HepG2 (cell line): ENCODE measurements around the gene SLC12A5. TPM values are rescaled to one million over a fixed set of nuclear protein-coding genes. Genes with fewer than 3 reads are reported as not detected.

Experiments
- ATAC-seq: fragments of 200-7000 bp; cut with Tn5 transposase; 3 replicates; pipeline ENCODE4 v1.9.1; 2020; ENCODE audit warnings: mild to moderate bottlenecking, moderate library complexity
- BruUV-seq: library from RNA; stranded (reverse); fragments of 400-500 nt; replicated peaks from 2 replicates; lab custom pipeline; 2021; lab: Mats Ljungman, UMichigan
- CTCF ChIA-PET: fragments of 300-600 bp; formaldehyde crosslinking; extraction: SDS; loops from one replicate; lab custom pipeline; 2021; ENCODE audit warnings: low total read pairs, inconsistent platforms, low intra/inter-chr PET ratio; lab: Yijun Ruan, JAX
- POLR2A ChIA-PET: fragments of 350-600 bp; sonication (Branson Sonifier 250); formaldehyde crosslinking; loops from one replicate; lab custom pipeline; 2020; ENCODE audit warnings: antibody characterized with exemption, inconsistent platforms; lab: Yijun Ruan, JAX
- DNase-seq: peaks from one replicate; pipeline ENCODE4 v3.0.0-alpha.2; 2015; ENCODE audit warnings: low spot score
- FAIRE-seq: peaks from 3 replicates; lab custom pipeline; 2011; peaks lifted over from hg19 to GRCh38; lab: Jason Lieb, UNC
- H2AFZ ChIP-seq: one replicate; pipeline ENCODE4 v1.6.1; 2011; ENCODE audit warnings: low read length, inconsistent platforms
- H3K27ac ChIP-seq: fragments of 300-600 bp; 3 replicates; pipeline ENCODE4 v1.8.0; 2011; ENCODE audit warnings: mixed run types, mild to moderate bottlenecking, mixed read lengths, low read length, inconsistent platforms; ENCODE audit not compliant: insufficient read depth; ENCODE audit errors: extremely low read length
- H3K27me3 ChIP-seq, 2 experiments: fragments of 200-600 bp in 1 of 2; 2 replicates in 1 of 2; 3 replicates in 1 of 2; pipeline versions ENCODE4 v1.6.0 to v1.8.0; 2011; ENCODE audit warnings: low read length in 2 of 2, mild to moderate bottlenecking in 2 of 2, moderate library complexity in 2 of 2, inconsistent platforms in 1 of 2; ENCODE audit not compliant: insufficient read depth in 2 of 2, control insufficient read depth in 1 of 2
- H3K36me3 ChIP-seq, 2 experiments: fragments of 200-600 bp in 1 of 2; replicated peaks in 1 of 2; 2 replicates in 1 of 2; 3 replicates in 1 of 2; pipeline versions ENCODE4 v1.5.1 to v1.8.0; 2011; ENCODE audit warnings: low read length in 2 of 2, inconsistent platforms in 1 of 2; ENCODE audit not compliant: insufficient read depth in 2 of 2, control insufficient read depth in 1 of 2
- H3K4me1 ChIP-seq: 2 replicates; pipeline ENCODE4 v1.5.1; 2012; ENCODE audit warnings: low read length, inconsistent platforms; ENCODE audit not compliant: insufficient read depth
- H3K4me2 ChIP-seq: 2 replicates; pipeline ENCODE4 v1.6.0; 2011; ENCODE audit warnings: low read depth, low read length, inconsistent platforms
- H3K4me3 ChIP-seq, 3 experiments: fragments of 200-600 bp in 1 of 3; sonication (generic), shearing (Covaris generic) in 1 of 3; replicated peaks in 1 of 3; 2 replicates each; pipeline ENCODE4 v1.5.1; 2011 to 2016; ENCODE audit warnings: low read length in 3 of 3, inconsistent platforms in 2 of 3, low read depth in 2 of 3, mild to moderate bottlenecking in 2 of 3, control low read depth in 1 of 3, mixed read lengths in 1 of 3; ENCODE audit not compliant: insufficient read depth in 1 of 3
- H3K79me2 ChIP-seq: one replicate; pipeline ENCODE4 v1.6.1; 2011; ENCODE audit warnings: low read length, inconsistent platforms; ENCODE audit not compliant: insufficient read depth
- H3K9ac ChIP-seq: 2 replicates; pipeline ENCODE4 v1.6.0; 2011; ENCODE audit warnings: mild to moderate bottlenecking, low read depth, low read length, inconsistent platforms; ENCODE audit not compliant: insufficient read depth
- H3K9me3 ChIP-seq: 2 replicates; pipeline ENCODE4 v1.5.1; 2012; ENCODE audit warnings: mild to moderate bottlenecking, low read length
- H4K20me1 ChIP-seq: 2 replicates; pipeline ENCODE4 v1.6.0; 2011; ENCODE audit warnings: inconsistent platforms, mild to moderate bottlenecking, low read length, moderate library complexity; ENCODE audit not compliant: insufficient read depth
- GTF3A ChIP-seq: sonication (generic); formaldehyde crosslinking; conservative IDR thresholded peaks from 2 replicates; pipeline ENCODE4 v1.4.0; 2020; ENCODE audit warnings: mild to moderate bottlenecking, missing genetic modification reagents
- HNRNPLL ChIP-seq: fragments of 200-400 bp; formaldehyde crosslinking; IDR thresholded peaks from 2 replicates; pipeline ENCODE4 v1.6.1; 2017; ENCODE audit warnings: mild to moderate bottlenecking, low read depth, low read length; ENCODE audit not compliant: poor library complexity, severe bottlenecking
- HOXA3 ChIP-seq: sonication (generic); formaldehyde crosslinking; IDR thresholded peaks from 2 replicates; pipeline ENCODE4 v1.5.0; 2020; ENCODE audit warnings: missing genetic modification reagents
- MTA3 ChIP-seq: sonication (generic); formaldehyde crosslinking; IDR thresholded peaks from 2 replicates; pipeline ENCODE4 v1.4.0; 2020; ENCODE audit warnings: missing genetic modification reagents
- MTF1 ChIP-seq: sonication (generic); formaldehyde crosslinking; IDR thresholded peaks from 2 replicates; pipeline ENCODE4 v1.5.0; 2020; ENCODE audit warnings: missing genetic modification reagents
- PHB2 ChIP-seq: fragments of 450-650 bp; IDR thresholded peaks from 2 replicates; pipeline ENCODE4 v1.6.1; 2018; ENCODE audit not compliant: partially characterized antibody
- SALL2 ChIP-seq: sonication (generic); formaldehyde crosslinking; IDR thresholded peaks from 2 replicates; pipeline ENCODE4 v1.8.1; 2023; ENCODE audit warnings: mild to moderate bottlenecking, missing genetic modification reagents, inconsistent platforms
- ZNF414 ChIP-seq: sonication (generic); formaldehyde crosslinking; IDR thresholded peaks from 2 replicates; pipeline ENCODE4 v1.5.0; 2020; ENCODE audit warnings: missing genetic modification reagents
- ZNF615 ChIP-seq: sonication (generic); formaldehyde crosslinking; IDR thresholded peaks from 2 replicates; pipeline ENCODE4 v1.5.0; 2020; ENCODE audit warnings: mild to moderate bottlenecking, missing genetic modification reagents, borderline replicate concordance
- ZNF839 ChIP-seq: sonication (generic); formaldehyde crosslinking; IDR thresholded peaks from 2 replicates; pipeline ENCODE4 v1.4.0; 2020; ENCODE audit warnings: missing genetic modification reagents, mild to moderate bottlenecking, borderline replicate concordance
- ZNF883 ChIP-seq: sonication (generic); formaldehyde crosslinking; IDR thresholded peaks from 2 replicates; pipeline ENCODE4 v1.5.1; 2020; ENCODE audit warnings: mild to moderate bottlenecking, missing genetic modification reagents; ENCODE audit errors: not compliant biosample characterization
- WGBS: methylation state at CpG from one replicate; pipeline ENCODE4 v1.1.6; 2017; ENCODE audit warnings: low lambda C conversion rate; 5-methylcytosine and 5-hydroxymethylcytosine counted together
- in situ Hi-C: cut with HindIII; loops from 2 replicates; pipeline ENCODE4 v1.10.0; 2017; ENCODE audit warnings: low pct_unique_long_range_greater_than_20kb; ENCODE audit not compliant: extremely low pct_ligation_motif_present
- intact Hi-C: fragments of 100-400 bp; cut with micrococcal nuclease; formaldehyde crosslinking; loops from one replicate; pipeline ENCODE4 v1.10.0; 2022; ENCODE audit not compliant: unreplicated experiment
- polyA plus RNA-seq, 8 experiments: library from polyadenylated mRNA; depleted of rRNA in 3 of 8; stranded (reverse) in 7 of 8; unstranded in 1 of 8; fragments of >200 nt; fragmentation: Illumina TruSeq in 4 of 8; extraction: Trizol in 4 of 8; gene quantifications; 2 replicates each; pipeline versions ENCODE4 v1.2.1 to v1.2.3, GENCODE V29; 2011 to 2016; ENCODE audit warnings: low read depth in 4 of 8, missing spikeins in 1 of 8, mixed read lengths in 1 of 8; ENCODE audit not compliant: insufficient read depth in 1 of 8
- total RNA-seq, 5 experiments: library from RNA; depleted of rRNA; stranded (reverse); fragments of >200 nt; fragmentation: Illumina TruSeq; extraction: Trizol; gene quantifications; 2 replicates each; pipeline ENCODE4 v1.2.3, GENCODE V29; 2016; ENCODE audit warnings: low read depth in 1 of 5
- TF ChIP-seq, protein P1 (sequence below): sonication (generic); formaldehyde crosslinking; conservative IDR thresholded peaks from 2 replicates; pipeline ENCODE4 v1.5.0; 2020; ENCODE audit warnings: missing genetic modification reagents
- TF ChIP-seq, protein P2 (sequence below): sonication (generic); formaldehyde crosslinking; IDR thresholded peaks from 2 replicates; pipeline ENCODE4 v1.5.0; 2020; ENCODE audit warnings: missing genetic modification reagents, mild to moderate bottlenecking, borderline replicate concordance
- TF ChIP-seq, protein P3 (sequence below), 2 experiments: sonication (generic) in 1 of 2; formaldehyde crosslinking in 1 of 2; IDR thresholded peaks; 2 replicates each; pipeline versions ENCODE4 v1.5.1 to v1.6.1; 2011 to 2020; ENCODE audit warnings: borderline replicate concordance in 1 of 2, low read depth in 1 of 2, low read length in 1 of 2, mild to moderate bottlenecking in 1 of 2, missing genetic modification reagents in 1 of 2, moderate library complexity in 1 of 2
- TF ChIP-seq, protein P4 (sequence below): IDR thresholded peaks from 2 replicates; pipeline ENCODE4 v1.6.1; 2016; ENCODE audit warnings: control low read depth

SLC12A5 gene
- total and polyA plus RNA-seq, 2 of the 13 experiments (the other 11 are each of a cell fraction or from before 2014, with no cell fraction given) = 4.3 to 5.4 TPM

- DNase-seq (no peak), ATAC-seq (peak; percentile 92), FAIRE-seq (no peak)
- 0 out of 2 replicates have a peak, but pooled peaks cover 11% of the 10 kb centered on the region for H3K4me1 ChIP-seq
- peak overlapping the region; percentile 62 for H3K4me2 ChIP-seq
- no peaks in the 10 kb centered on the region for H4K20me1 ChIP-seq
- no peak overlapping the region for H2AFZ ChIP-seq
- POLR2A ChIA-PET = no interaction called here
- H3K36me3 ChIP-seq = no peaks in the 10 kb centered on the region
- WGBS = 38% methylated on average over 38 of the region's 48 CpGs
- H3K9ac ChIP-seq = no peak overlapping the region
- intact Hi-C loops (no loop called here), in situ Hi-C loops (no loop called here)
- no TSS peak for BruUV-seq
- no peak overlapping the region for H3K27ac ChIP-seq
- CTCF ChIA-PET = no interaction called here
- H3K9me3 ChIP-seq = no peaks in the 10 kb centered on the region; the same call in 1 of the 2 replicates
- no peaks in the 10 kb centered on the region for H3K79me2 ChIP-seq
- H3K27me3 ChIP-seq = peaks cover 2 to 44% of the 10 kb centered on the region in 2 experiments; a peak in 4 of 5 replicates
- H3K4me3 ChIP-seq = peak overlapping the region in 1 of 3 experiments; percentile 39; a peak in 1 of 6 replicates
- TF ChIP-seq MTA3 (CRISPR knock-in tag) (no peak), ZNF414 (no peak), HNRNPLL (peak; percentile 58), ZNF615 (CRISPR knock-in tag) (no peak), MTF1 (CRISPR knock-in tag) (0 out of 2 replicates have a peak, but pooled peaks have one; percentile 36), PHB2 (no peak), ZNF883 (CRISPR knock-in tag) (peak; percentile 31), ZNF839 (no peak), HOXA3 (CRISPR knock-in tag) (peak; percentile 33; the same call in 1 of the 2 replicates), GTF3A (CRISPR knock-in tag) (no peak), SALL2 (CRISPR knock-in tag) (0 out of 2 replicates have a peak, but pooled peaks have one; percentile 54)
- TF ChIP-seq, protein P1, sequence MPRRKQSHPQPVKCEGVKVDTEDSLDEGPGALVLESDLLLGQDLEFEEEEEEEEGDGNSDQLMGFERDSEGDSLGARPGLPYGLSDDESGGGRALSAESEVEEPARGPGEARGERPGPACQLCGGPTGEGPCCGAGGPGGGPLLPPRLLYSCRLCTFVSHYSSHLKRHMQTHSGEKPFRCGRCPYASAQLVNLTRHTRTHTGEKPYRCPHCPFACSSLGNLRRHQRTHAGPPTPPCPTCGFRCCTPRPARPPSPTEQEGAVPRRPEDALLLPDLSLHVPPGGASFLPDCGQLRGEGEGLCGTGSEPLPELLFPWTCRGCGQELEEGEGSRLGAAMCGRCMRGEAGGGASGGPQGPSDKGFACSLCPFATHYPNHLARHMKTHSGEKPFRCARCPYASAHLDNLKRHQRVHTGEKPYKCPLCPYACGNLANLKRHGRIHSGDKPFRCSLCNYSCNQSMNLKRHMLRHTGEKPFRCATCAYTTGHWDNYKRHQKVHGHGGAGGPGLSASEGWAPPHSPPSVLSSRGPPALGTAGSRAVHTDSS (CRISPR knock-in tag) = 0 out of 2 replicates have a peak, but pooled peaks have one; percentile 73
- TF ChIP-seq, protein P2, sequence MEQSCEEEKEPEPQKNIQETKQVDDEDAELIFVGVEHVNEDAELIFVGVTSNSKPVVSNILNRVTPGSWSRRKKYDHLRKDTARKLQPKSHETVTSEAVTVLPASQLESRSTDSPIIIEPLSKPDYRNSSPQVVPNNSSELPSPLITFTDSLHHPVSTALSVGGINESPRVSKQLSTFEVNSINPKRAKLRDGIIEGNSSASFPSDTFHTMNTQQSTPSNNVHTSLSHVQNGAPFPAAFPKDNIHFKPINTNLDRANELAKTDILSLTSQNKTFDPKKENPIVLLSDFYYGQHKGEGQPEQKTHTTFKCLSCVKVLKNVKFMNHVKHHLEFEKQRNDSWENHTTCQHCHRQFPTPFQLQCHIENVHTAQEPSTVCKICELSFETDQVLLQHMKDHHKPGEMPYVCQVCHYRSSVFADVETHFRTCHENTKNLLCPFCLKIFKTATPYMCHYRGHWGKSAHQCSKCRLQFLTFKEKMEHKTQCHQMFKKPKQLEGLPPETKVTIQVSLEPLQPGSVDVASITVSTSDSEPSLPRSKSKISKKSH = 0 out of 2 replicates have a peak, but pooled peaks have one; percentile 30
- TF ChIP-seq, protein P3, sequence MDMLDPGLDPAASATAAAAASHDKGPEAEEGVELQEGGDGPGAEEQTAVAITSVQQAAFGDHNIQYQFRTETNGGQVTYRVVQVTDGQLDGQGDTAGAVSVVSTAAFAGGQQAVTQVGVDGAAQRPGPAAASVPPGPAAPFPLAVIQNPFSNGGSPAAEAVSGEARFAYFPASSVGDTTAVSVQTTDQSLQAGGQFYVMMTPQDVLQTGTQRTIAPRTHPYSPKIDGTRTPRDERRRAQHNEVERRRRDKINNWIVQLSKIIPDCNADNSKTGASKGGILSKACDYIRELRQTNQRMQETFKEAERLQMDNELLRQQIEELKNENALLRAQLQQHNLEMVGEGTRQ (IDR thresholded peaks at IDR 0.05; ENCODE audit: low read depth, low read length) = no peak
- TF ChIP-seq, protein P3 (CRISPR knock-in tag; IDR thresholded peaks at IDR 0.05; ENCODE audit: borderline replicate concordance) = no peak
- TF ChIP-seq, protein P4, sequence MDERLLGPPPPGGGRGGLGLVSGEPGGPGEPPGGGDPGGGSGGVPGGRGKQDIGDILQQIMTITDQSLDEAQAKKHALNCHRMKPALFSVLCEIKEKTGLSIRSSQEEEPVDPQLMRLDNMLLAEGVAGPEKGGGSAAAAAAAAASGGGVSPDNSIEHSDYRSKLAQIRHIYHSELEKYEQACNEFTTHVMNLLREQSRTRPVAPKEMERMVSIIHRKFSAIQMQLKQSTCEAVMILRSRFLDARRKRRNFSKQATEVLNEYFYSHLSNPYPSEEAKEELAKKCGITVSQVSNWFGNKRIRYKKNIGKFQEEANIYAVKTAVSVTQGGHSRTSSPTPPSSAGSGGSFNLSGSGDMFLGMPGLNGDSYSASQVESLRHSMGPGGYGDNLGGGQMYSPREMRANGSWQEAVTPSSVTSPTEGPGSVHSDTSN (CRISPR knock-in tag) = no peak
Measured at GRCh38 chr20:46099491-46100287, 70.7 kb downstream of the SLC12A5 start.
